Astrocyte (in vitro differentiated cells and primary cell): ENCODE results near the gene ACAP3. TPM values are rescaled to one million over a fixed set of nuclear protein-coding genes. Genes with fewer than 3 reads are reported as not detected.

Experiments used
- DNase-seq: peaks from one replicate; pipeline ENCODE4 v3.0.0-alpha.2; 2010; ENCODE audit warnings: low read depth
- FAIRE-seq: peaks from 2 replicates; lab custom pipeline; 2011; peaks lifted over from hg19 to GRCh38; lab: Jason Lieb, UNC
- H2AFZ ChIP-seq: 2 replicates; pipeline ENCODE4 v1.6.0; 2012; ENCODE audit warnings: low read depth, low read length, inconsistent platforms
- H3K27ac ChIP-seq: 2 replicates; pipeline ENCODE4 v1.5.1; 2011; ENCODE audit warnings: low read depth, low read length, inconsistent platforms
- H3K27me3 ChIP-seq: 2 replicates; pipeline ENCODE4 v1.6.0; 2011; ENCODE audit warnings: low read length, inconsistent platforms; ENCODE audit not compliant: insufficient read depth
- H3K36me3 ChIP-seq: 2 replicates; pipeline ENCODE4 v1.5.1; 2011; ENCODE audit warnings: low read length, inconsistent platforms; ENCODE audit not compliant: insufficient read depth
- H3K4me1 ChIP-seq: 2 replicates; pipeline ENCODE4 v1.5.1; 2011; ENCODE audit warnings: low read length, inconsistent platforms; ENCODE audit not compliant: insufficient read depth
- H3K4me2 ChIP-seq: 2 replicates; pipeline ENCODE4 v1.6.0; 2012; ENCODE audit warnings: low read length, inconsistent platforms
- H3K4me3 ChIP-seq: 2 replicates; pipeline ENCODE4 v1.5.1; 2011; ENCODE audit warnings: low read depth, mild to moderate bottlenecking, low read length, inconsistent platforms; ENCODE audit not compliant: insufficient read depth
- H3K79me2 ChIP-seq: 2 replicates; pipeline ENCODE4 v1.6.0; 2012; ENCODE audit warnings: mild to moderate bottlenecking, low read length, inconsistent platforms; ENCODE audit not compliant: insufficient read depth
- H3K9ac ChIP-seq: 2 replicates; pipeline ENCODE4 v1.6.0; 2012; ENCODE audit warnings: mild to moderate bottlenecking, low read length, inconsistent platforms
- H3K9me3 ChIP-seq: 2 replicates; pipeline ENCODE4 v1.5.1; 2012; ENCODE audit warnings: low read depth, mild to moderate bottlenecking, low read length, inconsistent platforms; ENCODE audit not compliant: insufficient read depth
- H4K20me1 ChIP-seq: 2 replicates; pipeline ENCODE4 v1.6.0; 2012; ENCODE audit warnings: low read length, inconsistent platforms; ENCODE audit not compliant: insufficient read depth
- H3K27ac Mint-ChIP-seq: one replicate; pipeline ENCODE4 v1.8.0; 2021; ENCODE audit warnings: mild to moderate bottlenecking, mixed read lengths; ENCODE audit not compliant: unreplicated experiment
- H3K27me3 Mint-ChIP-seq: one replicate; pipeline ENCODE4 v1.8.0; 2021; ENCODE audit warnings: low read depth, mixed read lengths; ENCODE audit not compliant: unreplicated experiment
- H3K36me3 Mint-ChIP-seq: one replicate; pipeline ENCODE4 v1.8.0; 2021; ENCODE audit warnings: low read depth, mixed read lengths; ENCODE audit not compliant: unreplicated experiment
- H3K4me1 Mint-ChIP-seq: one replicate; pipeline ENCODE4 v1.8.0; 2021; ENCODE audit warnings: low read depth, mixed read lengths; ENCODE audit not compliant: unreplicated experiment
- H3K4me3 Mint-ChIP-seq: one replicate; pipeline ENCODE4 v1.8.0; 2021; ENCODE audit warnings: mild to moderate bottlenecking, moderate library complexity, mixed read lengths; ENCODE audit not compliant: unreplicated experiment
- H3K9me3 Mint-ChIP-seq: one replicate; pipeline ENCODE4 v1.8.0; 2021; ENCODE audit warnings: mild to moderate bottlenecking, mixed read lengths; ENCODE audit not compliant: unreplicated experiment
- EZH2 ChIP-seq: IDR thresholded peaks from 2 replicates; pipeline ENCODE4 v1.6.1; 2012; ENCODE audit warnings: mild to moderate bottlenecking, low read length, inconsistent platforms; ENCODE audit not compliant: insufficient read depth
- total RNA-seq: library from RNA; stranded (reverse); gene quantifications from 2 replicates; pipeline ENCODE4 v1.2.1, GENCODE V29; 2021
- TF ChIP-seq, protein P1 (sequence below): IDR thresholded peaks from 2 replicates; pipeline ENCODE4 v1.5.1; 2011; ENCODE audit warnings: low read depth, mild to moderate bottlenecking, inconsistent platforms, low read length, moderate library complexity; ENCODE audit not compliant: insufficient read depth

Gene ACAP3
- total RNA-seq, 1 donor from 2014 or later = 64.0 TPM

DNA sequence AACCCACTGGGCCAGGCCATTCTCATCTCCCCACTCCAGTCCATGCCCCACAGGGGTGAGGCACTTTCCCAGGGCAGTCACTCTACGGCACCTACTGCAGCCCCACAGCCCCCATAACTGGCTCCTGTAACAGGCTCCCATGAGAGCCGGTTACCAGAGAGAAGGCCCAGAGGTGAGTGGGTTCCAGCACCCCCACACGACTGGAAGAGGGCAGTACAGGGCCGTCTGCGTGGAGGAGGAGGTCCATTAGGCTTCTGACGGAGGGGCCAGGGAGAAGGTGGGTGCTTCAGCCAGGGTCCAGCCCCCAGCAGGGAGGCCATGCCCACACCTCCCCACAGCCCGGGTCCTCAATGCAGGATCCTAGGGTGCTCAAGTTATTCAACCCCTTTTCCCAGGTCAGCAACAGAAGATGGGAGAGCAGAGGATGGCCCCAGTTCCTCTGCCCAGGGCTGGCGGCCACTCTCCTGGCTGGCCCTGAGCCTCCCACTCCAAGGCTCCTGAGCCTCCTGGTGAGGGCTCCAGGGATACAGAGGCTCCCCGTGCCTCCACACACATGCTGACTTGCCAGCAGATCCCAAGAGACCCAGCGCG is 1.6 kb downstream of the ACAP3 start:
- H3K4me2 ChIP-seq = peak overlapping the region; percentile 88
- no peak for TF ChIP-seq EZH2
- TF ChIP-seq, protein P1, sequence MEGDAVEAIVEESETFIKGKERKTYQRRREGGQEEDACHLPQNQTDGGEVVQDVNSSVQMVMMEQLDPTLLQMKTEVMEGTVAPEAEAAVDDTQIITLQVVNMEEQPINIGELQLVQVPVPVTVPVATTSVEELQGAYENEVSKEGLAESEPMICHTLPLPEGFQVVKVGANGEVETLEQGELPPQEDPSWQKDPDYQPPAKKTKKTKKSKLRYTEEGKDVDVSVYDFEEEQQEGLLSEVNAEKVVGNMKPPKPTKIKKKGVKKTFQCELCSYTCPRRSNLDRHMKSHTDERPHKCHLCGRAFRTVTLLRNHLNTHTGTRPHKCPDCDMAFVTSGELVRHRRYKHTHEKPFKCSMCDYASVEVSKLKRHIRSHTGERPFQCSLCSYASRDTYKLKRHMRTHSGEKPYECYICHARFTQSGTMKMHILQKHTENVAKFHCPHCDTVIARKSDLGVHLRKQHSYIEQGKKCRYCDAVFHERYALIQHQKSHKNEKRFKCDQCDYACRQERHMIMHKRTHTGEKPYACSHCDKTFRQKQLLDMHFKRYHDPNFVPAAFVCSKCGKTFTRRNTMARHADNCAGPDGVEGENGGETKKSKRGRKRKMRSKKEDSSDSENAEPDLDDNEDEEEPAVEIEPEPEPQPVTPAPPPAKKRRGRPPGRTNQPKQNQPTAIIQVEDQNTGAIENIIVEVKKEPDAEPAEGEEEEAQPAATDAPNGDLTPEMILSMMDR = no peak
- peaks cover 4% of the 10 kb centered on the region for H3K36me3 Mint-ChIP-seq
- peaks cover 8% of the 10 kb centered on the region for H3K4me1 Mint-ChIP-seq
- no peaks in the 10 kb centered on the region for H3K9me3 ChIP-seq
- no peak for FAIRE-seq
- H2AFZ ChIP-seq = no peak overlapping the region
- peak overlapping the region; percentile 92 for H3K4me3 Mint-ChIP-seq
- peak overlapping the region; percentile 40 for H3K27ac ChIP-seq
- H3K4me1 ChIP-seq = peaks cover 41% of the 10 kb centered on the region
- no peaks in the 10 kb centered on the region for H3K27me3 Mint-ChIP-seq
- no peaks in the 10 kb centered on the region for H3K36me3 ChIP-seq
- H3K27ac Mint-ChIP-seq = peak overlapping the region; percentile 91
- no peaks in the 10 kb centered on the region for H3K27me3 ChIP-seq
- H3K79me2 ChIP-seq = peaks cover 63% of the 10 kb centered on the region
- H3K9me3 Mint-ChIP-seq = no peaks in the 10 kb centered on the region
- H3K9ac ChIP-seq = peak overlapping the region; percentile 79
- DNase-seq = no peak
- H4K20me1 ChIP-seq = peaks cover 70% of the 10 kb centered on the region
- H3K4me3 ChIP-seq = peak overlapping the region; percentile 78

- no peak for FAIRE-seq
Observed at GRCh38 chr1:1305300-1306069, 2.2 kb downstream of the ACAP3 start.

More at GRCh38 chr1:1305300-1306069, 2.2 kb downstream of the ACAP3 start:
- Mint-ChIP-seq H3K4me3 (peak overlapping the region; percentile 92), H3K27me3 (no peaks in the 10 kb centered on the region), H3K27ac (peak overlapping the region; percentile 91), H3K4me1 (peaks cover 8% of the 10 kb centered on the region), H3K36me3 (peaks cover 4% of the 10 kb centered on the region), H3K9me3 (no peaks in the 10 kb centered on the region)
- Histone ChIP-seq H3K27me3 (no peaks in the 10 kb centered on the region), H3K27ac (peak overlapping the region; percentile 40), H4K20me1 (peaks cover 67% of the 10 kb centered on the region), H3K9me3 (no peaks in the 10 kb centered on the region), H3K4me2 (peak overlapping the region; percentile 88), H3K4me3 (no peak overlapping the region), H3K4me1 (peaks cover 41% of the 10 kb centered on the region), H2AFZ (no peak overlapping the region), H3K9ac (peak overlapping the region; percentile 79), H3K36me3 (no peaks in the 10 kb centered on the region), H3K79me2 (peaks cover 61% of the 10 kb centered on the region)
- peak; percentile 61 for DNase-seq
- TF ChIP-seq, protein P1 = no peak
- no peak for TF ChIP-seq EZH2
